IMR-90 (cell line): ENCODE data around the gene NGEF. TPM values are rescaled to one million over a fixed set of nuclear protein-coding genes. Genes with fewer than 3 reads are reported as not detected.

Experiments
- ATAC-seq: fragments of 200-7000 bp; cut with Tn5 transposase; 2 replicates; pipeline ENCODE4 v1.9.1; 2020; ENCODE audit warnings: low read depth, mild to moderate bottlenecking, moderate library complexity
- BruUV-seq: library from RNA; stranded (reverse); fragments of 400-500 nt; replicated peaks from 2 replicates; lab custom pipeline; 2021; lab: Mats Ljungman, UMichigan
- CTCF ChIA-PET: fragments of 300-600 bp; formaldehyde crosslinking; extraction: SDS; loops from one replicate; lab custom pipeline; 2021; ENCODE audit warnings: antibody characterized with exemption; lab: Yijun Ruan, JAX
- POLR2A ChIA-PET: fragments of 300-600 bp; sonication (Branson Sonifier 250); formaldehyde crosslinking; loops from one replicate; lab custom pipeline; 2022; ENCODE audit warnings: antibody characterized with exemption; ENCODE audit not compliant: unreplicated experiment; lab: Charles Lee
- DNase-seq: peaks from one replicate; pipeline ENCODE4 v3.0.0; 2013
- H2AFZ ChIP-seq: replicated peaks from 2 replicates; pipeline ENCODE3; 2013; ENCODE audit warnings: low read length, mild to moderate bottlenecking; ENCODE audit not compliant: poor library complexity
- H2AK5ac ChIP-seq: 2 replicates; pipeline ENCODE4 v1.6.1; 2013; ENCODE audit warnings: low read depth, low read length, inconsistent platforms
- H2AK9ac ChIP-seq: replicated peaks from 2 replicates; pipeline ENCODE3; 2013; ENCODE audit warnings: mild to moderate bottlenecking, low read depth, low read length, moderate library complexity; ENCODE audit not compliant: poor library complexity
- H2BK120ac ChIP-seq: 2 replicates; pipeline ENCODE4 v1.6.1; 2013; ENCODE audit warnings: low read depth, low read length, inconsistent platforms
- H2BK15ac ChIP-seq: 3 replicates; pipeline ENCODE4 v1.6.1; 2013; ENCODE audit warnings: low read depth, low read length, inconsistent platforms
- H2BK20ac ChIP-seq: 2 replicates; pipeline ENCODE4 v1.6.1; 2013; ENCODE audit warnings: low read depth, mild to moderate bottlenecking, inconsistent platforms, low read length, moderate library complexity
- H2BK5ac ChIP-seq: 2 replicates; pipeline ENCODE4 v1.6.1; 2013; ENCODE audit warnings: mild to moderate bottlenecking, low read depth, low read length, inconsistent platforms; ENCODE audit not compliant: poor library complexity, severe bottlenecking
- H3K14ac ChIP-seq: replicated peaks from 2 replicates; pipeline ENCODE4 v1.6.1; 2013; ENCODE audit warnings: low read depth, low read length, inconsistent platforms
- H3K18ac ChIP-seq: 2 replicates; pipeline ENCODE4 v1.6.1; 2013; ENCODE audit warnings: low read depth, low read length, control low read depth
- H3K23ac ChIP-seq: 2 replicates; pipeline ENCODE4 v1.6.1; 2013; ENCODE audit warnings: low read depth, low read length, inconsistent platforms
- H3K27ac ChIP-seq: 2 replicates; pipeline ENCODE4 v1.5.1; 2013; ENCODE audit warnings: mild to moderate bottlenecking, control low read depth, low read length; ENCODE audit not compliant: insufficient read depth
- H3K27me3 ChIP-seq: 2 replicates; pipeline ENCODE4 v1.6.1; 2013; ENCODE audit warnings: low read length; ENCODE audit not compliant: control insufficient read depth, insufficient read depth
- H3K36me3 ChIP-seq: 2 replicates; pipeline ENCODE4 v1.6.1; 2013; ENCODE audit warnings: low read length, mixed read lengths; ENCODE audit not compliant: control insufficient read depth, insufficient read depth
- H3K4ac ChIP-seq: 2 replicates; pipeline ENCODE4 v1.6.1; 2013; ENCODE audit warnings: low read depth, low read length, inconsistent platforms
- H3K4me1 ChIP-seq: 2 replicates; pipeline ENCODE4 v1.6.1; 2013; ENCODE audit warnings: low read length, mixed read lengths; ENCODE audit not compliant: control insufficient read depth, insufficient read depth
- H3K4me2 ChIP-seq: 2 replicates; pipeline ENCODE4 v1.6.1; 2013; ENCODE audit warnings: low read depth, mild to moderate bottlenecking, control low read depth, low read length, moderate library complexity
- H3K4me3 ChIP-seq: 2 replicates; pipeline ENCODE4 v1.5.1; 2013; ENCODE audit warnings: low read depth, mild to moderate bottlenecking, control low read depth, low read length, moderate library complexity; ENCODE audit not compliant: insufficient read depth
- H3K56ac ChIP-seq: 2 replicates; pipeline ENCODE4 v1.6.1; 2013; ENCODE audit warnings: low read length, inconsistent platforms; ENCODE audit not compliant: insufficient read depth; ENCODE audit errors: extremely low read depth
- H3K79me1 ChIP-seq, 2 experiments: 2 replicates each; pipeline ENCODE4 v1.6.1; 2013; ENCODE audit warnings: low read length in 2 of 2, inconsistent platforms in 1 of 2, low read depth in 1 of 2
- H3K9ac ChIP-seq: 2 replicates; pipeline ENCODE4 v1.6.1; 2013; ENCODE audit warnings: low read depth, low read length, control low read depth
- H3K9me1 ChIP-seq: 2 replicates; pipeline ENCODE4 v1.6.1; 2013; ENCODE audit warnings: low read length, inconsistent platforms; ENCODE audit not compliant: insufficient read depth
- H3K9me3 ChIP-seq: 2 replicates; pipeline ENCODE4 v1.6.1; 2013; ENCODE audit warnings: low read length; ENCODE audit not compliant: control insufficient read depth, insufficient read depth
- H4K20me1 ChIP-seq: 2 replicates; pipeline ENCODE4 v1.6.1; 2013; ENCODE audit warnings: low read length, inconsistent platforms; ENCODE audit not compliant: insufficient read depth
- H4K5ac ChIP-seq: 2 replicates; pipeline ENCODE4 v1.6.1; 2013; ENCODE audit warnings: mild to moderate bottlenecking, low read depth, low read length, control low read depth
- H4K8ac ChIP-seq, 2 experiments: 2 replicates each; pipeline ENCODE4 v1.6.1; 2013; ENCODE audit warnings: low read depth in 2 of 2, low read length in 2 of 2, control low read depth in 1 of 2, inconsistent platforms in 1 of 2
- H4K91ac ChIP-seq: 2 replicates; pipeline ENCODE4 v1.6.1; 2013; ENCODE audit warnings: low read depth, low read length, inconsistent platforms; ENCODE audit not compliant: insufficient read depth
- BHLHE40 ChIP-seq: fragments of 150-350 bp; IDR thresholded peaks from 2 replicates; pipeline ENCODE4 v1.6.1; 2016; ENCODE audit warnings: mild to moderate bottlenecking, low read depth, low read length
- CEBPB ChIP-seq: IDR thresholded peaks from 2 replicates; pipeline ENCODE4 v1.6.1; 2012; ENCODE audit warnings: low read depth, low read length, improper control_type of control experiment
- CHD1 ChIP-seq: IDR thresholded peaks from 2 replicates; pipeline ENCODE4 v1.6.1; 2012; ENCODE audit warnings: low read depth, low read length, improper control_type of control experiment
- CTCF ChIP-seq: conservative IDR thresholded peaks from 2 replicates; pipeline ENCODE4 v1.5.1; 2012; ENCODE audit warnings: mild to moderate bottlenecking, low read depth, low read length, improper control_type of control experiment
- FOS ChIP-seq: fragments of 150-350 bp; IDR thresholded peaks from 2 replicates; pipeline ENCODE4 v1.6.1; 2016; ENCODE audit warnings: low read depth, low read length
- MAFK ChIP-seq: IDR thresholded peaks from 2 replicates; pipeline ENCODE4 v1.6.1; 2012; ENCODE audit warnings: low read depth, low read length, improper control_type of control experiment
- MAZ ChIP-seq: IDR thresholded peaks from 2 replicates; pipeline ENCODE4 v1.6.1; 2012; ENCODE audit warnings: low read depth, mild to moderate bottlenecking, low read length, improper control_type of control experiment, moderate library complexity, borderline replicate concordance
- MXI1 ChIP-seq: IDR thresholded peaks from 2 replicates; pipeline ENCODE4 v1.6.1; 2012; ENCODE audit warnings: low read depth, mild to moderate bottlenecking, low read length, moderate library complexity, borderline replicate concordance
- NFE2L2 ChIP-seq: fragments of 150-350 bp; IDR thresholded peaks from 2 replicates; pipeline ENCODE4 v1.6.1; 2016; ENCODE audit warnings: low read depth, mild to moderate bottlenecking, low read length
- POLR2A ChIP-seq: IDR thresholded peaks from 2 replicates; pipeline ENCODE4 v1.6.1; 2012; ENCODE audit warnings: mild to moderate bottlenecking, low read depth, low read length
- RAD21 ChIP-seq: IDR thresholded peaks from 2 replicates; pipeline ENCODE4 v1.6.1; 2012; ENCODE audit warnings: low read length, improper control_type of control experiment
- RCOR1 ChIP-seq: IDR thresholded peaks from 2 replicates; pipeline ENCODE4 v1.6.1; 2012; ENCODE audit warnings: mild to moderate bottlenecking, low read length, improper control_type of control experiment; ENCODE audit not compliant: insufficient replicate concordance
- RFX5 ChIP-seq: IDR thresholded peaks from 2 replicates; pipeline ENCODE4 v1.8.0; 2012; ENCODE audit warnings: low read depth, mild to moderate bottlenecking, low read length, moderate library complexity
- SMC3 ChIP-seq: fragments of 150-350 bp; IDR thresholded peaks from 2 replicates; pipeline ENCODE4 v1.6.1; 2016; ENCODE audit warnings: low read depth, mild to moderate bottlenecking, antibody characterized with exemption, low read length, moderate library complexity
- USF2 ChIP-seq: fragments of 150-350 bp; IDR thresholded peaks from 2 replicates; pipeline ENCODE4 v1.6.1; 2017; ENCODE audit warnings: mild to moderate bottlenecking, antibody characterized with exemption, low read length, low read depth
- dilution Hi-C: fragments of 300-500 bp; cut with HindIII; formaldehyde crosslinking; loops from one replicate; pipeline ENCODE4 v1.14.3; 2018; ENCODE audit warnings: low sequenced_read_pairs; ENCODE audit not compliant: unreplicated experiment
- in situ Hi-C: fragments of 300-500 bp; cut with MboI; formaldehyde crosslinking; loops from 3 replicates; pipeline ENCODE4 v1.14.3; 2019; ENCODE audit warnings: low sequenced_read_pairs, inconsistent platforms, mixed read lengths
- intact Hi-C: fragments of 100-400 bp; cut with micrococcal nuclease; formaldehyde crosslinking; loops from 2 replicates; pipeline ENCODE4 v1.10.0; 2022
- polyA plus RNA-seq, 3 experiments: library from polyadenylated mRNA; depleted of rRNA; stranded (reverse); fragments of >200 nt; gene quantifications; 2 replicates each; pipeline ENCODE4 v1.2.3, GENCODE V29; 2012; ENCODE audit warnings: low replicate concordance in 1 of 3
- total RNA-seq: library from RNA; depleted of rRNA; stranded (reverse); fragments of >200 nt; gene quantifications from 2 replicates; pipeline ENCODE4 v1.2.3, GENCODE V29; 2012
- TF ChIP-seq, protein P1 (sequence below): fragments of 150-350 bp; IDR thresholded peaks from 2 replicates; pipeline ENCODE4 v1.6.1; 2016; ENCODE audit warnings: low read depth, mild to moderate bottlenecking, low read length, moderate library complexity, borderline replicate concordance

Gene NGEF
- total and polyA plus RNA-seq, 2 of the 4 experiments (the other 2 are of a cell fraction), result 1.1 to 1.7 TPM

DNA sequence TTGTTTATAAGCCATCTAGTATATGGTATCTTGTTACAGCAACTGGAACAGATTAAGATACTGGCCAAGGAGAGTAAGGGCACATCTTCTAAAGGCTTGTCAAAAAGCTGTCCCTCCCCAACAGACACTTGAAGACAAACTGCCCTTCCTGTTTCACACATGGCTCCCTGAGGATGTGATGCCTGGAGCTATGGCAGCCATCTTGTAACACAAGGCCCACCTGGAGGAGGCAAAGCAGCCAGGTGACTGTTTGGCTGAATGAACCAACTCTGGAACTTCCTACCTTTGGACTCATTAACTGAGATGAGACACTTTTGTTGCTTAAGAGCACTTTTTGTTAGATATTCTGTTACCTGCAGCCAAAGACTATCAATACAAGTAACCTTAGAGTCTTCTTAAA, 88.6 kb downstream of the NGEF start:
- TF ChIP-seq RCOR1, result no peak
- no peak for TF ChIP-seq MAZ
- TF ChIP-seq USF2, result no peak
- no peak for TF ChIP-seq RAD21
- TF ChIP-seq BHLHE40, result no peak
- TF ChIP-seq, protein P1, sequence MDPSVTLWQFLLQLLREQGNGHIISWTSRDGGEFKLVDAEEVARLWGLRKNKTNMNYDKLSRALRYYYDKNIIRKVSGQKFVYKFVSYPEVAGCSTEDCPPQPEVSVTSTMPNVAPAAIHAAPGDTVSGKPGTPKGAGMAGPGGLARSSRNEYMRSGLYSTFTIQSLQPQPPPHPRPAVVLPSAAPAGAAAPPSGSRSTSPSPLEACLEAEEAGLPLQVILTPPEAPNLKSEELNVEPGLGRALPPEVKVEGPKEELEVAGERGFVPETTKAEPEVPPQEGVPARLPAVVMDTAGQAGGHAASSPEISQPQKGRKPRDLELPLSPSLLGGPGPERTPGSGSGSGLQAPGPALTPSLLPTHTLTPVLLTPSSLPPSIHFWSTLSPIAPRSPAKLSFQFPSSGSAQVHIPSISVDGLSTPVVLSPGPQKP, result no peak
- no peak for TF ChIP-seq POLR2A
- no peak for TF ChIP-seq CTCF
- TF ChIP-seq MAFK, result no peak
- no peak for TF ChIP-seq CHD1
- TF ChIP-seq FOS, result no peak
- no peak for TF ChIP-seq NFE2L2
- TF ChIP-seq SMC3, result no peak
- no peak for TF ChIP-seq RFX5
- no peak for TF ChIP-seq MXI1
- TF ChIP-seq CEBPB, result no peak
- no peak overlapping the region for H2BK15ac ChIP-seq
- H3K9me1 ChIP-seq, result no peaks in the 10 kb centered on the region; the same call in 1 of the 2 replicates
- dilution Hi-C loops (no loop called here), intact Hi-C loops (no loop called here), in situ Hi-C loops (no loop called here)
- no peak overlapping the region for H2BK120ac ChIP-seq
- DNase-seq (no peak), ATAC-seq (no peak)
- H2BK20ac ChIP-seq, result no peak overlapping the region
- no peak overlapping the region for H2AFZ ChIP-seq
- no peak overlapping the region for H2AK9ac ChIP-seq
- H4K20me1 ChIP-seq, result no peaks in the 10 kb centered on the region
- no peak overlapping the region for H2AK5ac ChIP-seq
- H3K79me1 ChIP-seq, result no peaks in the 10 kb centered on the region
- peaks cover 42% of the 10 kb centered on the region for H3K27me3 ChIP-seq
- no peak overlapping the region for H3K4ac ChIP-seq
- ChIA-PET POLR2A (no interaction called here), CTCF (no interaction called here)
- H4K91ac ChIP-seq, result no peak overlapping the region
- no peak overlapping the region for H4K5ac ChIP-seq
- H4K8ac ChIP-seq, result no peak overlapping the region
- no peak overlapping the region for H3K27ac ChIP-seq
- no peak overlapping the region for H3K9ac ChIP-seq
- no peak overlapping the region for H3K23ac ChIP-seq
- no TSS peak for BruUV-seq
- H3K4me3 ChIP-seq, result no peak overlapping the region
- no peak overlapping the region for H3K18ac ChIP-seq
- peaks cover 3% of the 10 kb centered on the region for H3K9me3 ChIP-seq
- H3K14ac ChIP-seq, result no peak overlapping the region
- H3K56ac ChIP-seq, result no peak overlapping the region
- H3K36me3 ChIP-seq, result no peaks in the 10 kb centered on the region
- H3K4me1 ChIP-seq, result no peaks in the 10 kb centered on the region; the same call in 1 of the 2 replicates
- H2BK5ac ChIP-seq, result no peak overlapping the region
- no peak overlapping the region for H3K4me2 ChIP-seq
